ENCODE data around the gene PLD4.
"Not testable (repeated sequence)": the region's sequence is repeated elsewhere in the genome, so short reads cannot be mapped to it uniquely, and the experiment has no call there.

The PLD4 gene

GRCh38 chr14:104924421-104925213 is at the start of gene PLD4:
TSS of gene PLD4 (plus strand) at chr14:104924879. CDS start at chr14:104927141, 2,262 bp downstream.
- DNase-seq (ENCODE audit: low read depth): no peak

GRCh38 chr14:104875412-104875751 is 49.3 kb upstream of the PLD4 start:
- no peak for DNase-seq (ENCODE audit: low read depth)

- no peak for DNase-seq (ENCODE audit: low read depth)
Measured at GRCh38 chr14:104875811-104876210, 48.9 kb upstream of the PLD4 start.

GRCh38 chr14:104876251-104876699 is 48.4 kb upstream of the PLD4 start:
- no peak for DNase-seq (ENCODE audit: low read depth)

GRCh38 chr14:104877066-104877805 is 47.4 kb upstream of the PLD4 start:
- no peak for DNase-seq (ENCODE audit: low read depth)

- no peak for DNase-seq (ENCODE audit: low read depth)
Measured at GRCh38 chr14:104877806-104878550, 46.7 kb upstream of the PLD4 start.

GRCh38 chr14:104878582-104878981 is 46.1 kb upstream of the PLD4 start:
- no peak for DNase-seq (ENCODE audit: low read depth)

GRCh38 chr14:104879201-104879982 is 45.3 kb upstream of the PLD4 start:
- no peak for DNase-seq (ENCODE audit: low read depth)

GRCh38 chr14:104879983-104880565 is 44.6 kb upstream of the PLD4 start:
- no peak for DNase-seq (ENCODE audit: low read depth)

GRCh38 chr14:104880584-104881210 is 44.0 kb upstream of the PLD4 start:
- no peak for DNase-seq (ENCODE audit: low read depth)

GRCh38 chr14:104881369-104881979 is 43.2 kb upstream of the PLD4 start:
- DNase-seq (ENCODE audit: low read depth): no peak

GRCh38 chr14:104882325-104882973 is 42.2 kb upstream of the PLD4 start:
- no peak for DNase-seq (ENCODE audit: low read depth)

- no peak for DNase-seq (ENCODE audit: low read depth)
Measured at GRCh38 chr14:104882991-104883660, 41.6 kb upstream of the PLD4 start.

- no peak for DNase-seq (ENCODE audit: low read depth)
Measured at GRCh38 chr14:104883681-104884361, 40.9 kb upstream of the PLD4 start.

GRCh38 chr14:104884381-104884780 is 40.3 kb upstream of the PLD4 start:
- not testable (repeated sequence) for DNase-seq (ENCODE audit: low read depth)

- no peak for DNase-seq (ENCODE audit: low read depth)
Measured at GRCh38 chr14:104885031-104885972, 39.4 kb upstream of the PLD4 start.

- no peak for DNase-seq (ENCODE audit: low read depth)
Measured at GRCh38 chr14:104885973-104886689, 38.5 kb upstream of the PLD4 start.
